Colonic mucosa (tissue), 4 donors: ENCODE results near the gene PARL. TPM values are rescaled to one million over a fixed set of nuclear protein-coding genes. Genes with fewer than 3 reads are reported as not detected.

Experiments used
- DNase-seq: peaks from one replicate; pipeline ENCODE4 v3.0.0-alpha.2; 2020
- H3K27ac ChIP-seq: fragments of 200-600 bp; one replicate; pipeline ENCODE4 v1.8.0; 2021
- H3K27me3 ChIP-seq: fragments of 200-600 bp; one replicate; pipeline ENCODE4 v1.8.0; 2021
- H3K36me3 ChIP-seq: fragments of 200-600 bp; one replicate; pipeline ENCODE4 v1.8.0; 2021
- H3K4me1 ChIP-seq: fragments of 200-600 bp; one replicate; pipeline ENCODE4 v1.8.0; 2021; ENCODE audit warnings: mild to moderate bottlenecking
- H3K4me3 ChIP-seq: fragments of 200-600 bp; one replicate; pipeline ENCODE4 v1.8.0; 2021
- H3K9ac ChIP-seq, 2 donors: one replicate each; pipeline ENCODE4 v1.7.0; 2013; ENCODE audit warnings: control low read depth in 2 of 2, low read depth in 2 of 2, low read length in 2 of 2
- H3K9me3 ChIP-seq: fragments of 200-600 bp; one replicate; pipeline ENCODE4 v1.8.0; 2021
- CTCF ChIP-seq: fragments of 200-600 bp; IDR thresholded peaks from one replicate; pipeline ENCODE4 v1.8.0; 2022; ENCODE audit warnings: antibody characterized with exemption, mild to moderate bottlenecking
- intact Hi-C: fragments of 100-400 bp; cut with DNase I; formaldehyde crosslinking; loops from one replicate; pipeline ENCODE4 v1.14.1; 2022
- total RNA-seq, 2 donors: library from RNA; stranded (reverse); fragmentation: NEBNext Ultra II Directional in 1 of 2; extraction: Animal tissue kit (Norgen Biotek cat#: 25700) in 1 of 2; gene quantifications; one replicate each; pipeline ENCODE4 v1.2.1, GENCODE V29; 2021
- donor health status: healthy.
- donor health status: DM: no; HTN: no; CAD: no.
- donor health status: DM: no; HTN: no; CAD: no.

The PARL gene
- total RNA-seq, 2 donors from 2014 or later: 64.8 to 67.9 TPM

- H3K36me3 ChIP-seq: no peaks in the 10 kb centered on the region
- intact Hi-C loops: loop anchor here (2.0 kb wide), 1 partner anchor 112 kb away; the partner anchor contains the start of gene ABCC5
- DNase-seq: no peak
- H3K4me3 ChIP-seq: no peak overlapping the region
- H3K9me3 ChIP-seq: no peaks in the 10 kb centered on the region
- TF ChIP-seq CTCF: no peak
- no peak overlapping the region for H3K9ac ChIP-seq
- no peaks in the 10 kb centered on the region for H3K27me3 ChIP-seq
- H3K4me1 ChIP-seq: no peaks in the 10 kb centered on the region
- no peak overlapping the region for H3K27ac ChIP-seq
Measured at GRCh38 chr3:183904833-183905780, 20.4 kb upstream of the PARL start.

- DNase-seq: no peak
- no peak overlapping the region for H3K27ac ChIP-seq
- H3K4me3 ChIP-seq: no peak overlapping the region
- no peak for TF ChIP-seq CTCF
- H3K4me1 ChIP-seq: no peaks in the 10 kb centered on the region
- H3K27me3 ChIP-seq: no peaks in the 10 kb centered on the region
- intact Hi-C loops: loop anchor here (5.0 to 10.0 kb wide), 3 partner anchors 257 to 394 kb away; partner anchors contain the start of gene DVL3
- H3K36me3 ChIP-seq: no peaks in the 10 kb centered on the region
- H3K9ac ChIP-seq: no peak overlapping the region
- no peaks in the 10 kb centered on the region for H3K9me3 ChIP-seq
Measured at GRCh38 chr3:183898028-183898431, 13.3 kb upstream of the PARL start.

- Histone ChIP-seq H3K4me3 (no peak overlapping the region), H3K36me3 (no peaks in the 10 kb centered on the region), H3K27me3 (no peaks in the 10 kb centered on the region), H3K4me1 (no peaks in the 10 kb centered on the region), H3K27ac (no peak overlapping the region), H3K9ac (no peak overlapping the region), H3K9me3 (no peaks in the 10 kb centered on the region)
- TF ChIP-seq CTCF: no peak
- intact Hi-C loops: loop anchor here (5.0 to 10.0 kb wide), 3 partner anchors 257 to 395 kb away; partner anchors contain the start of gene DVL3
- DNase-seq: no peak
Measured at GRCh38 chr3:183897606-183898005, 12.9 kb upstream of the PARL start.

GRCh38 chr3:183896610-183897009 is 11.9 kb upstream of the PARL start:
- intact Hi-C loops: loop anchor here (5.0 to 10.0 kb wide), 3 partner anchors 258 to 396 kb away; partner anchors contain the start of gene DVL3
- no peak for DNase-seq
- H3K27me3 ChIP-seq: no peaks in the 10 kb centered on the region
- H3K27ac ChIP-seq: no peak overlapping the region
- no peaks in the 10 kb centered on the region for H3K4me1 ChIP-seq
- no peaks in the 10 kb centered on the region for H3K36me3 ChIP-seq
- no peaks in the 10 kb centered on the region for H3K9me3 ChIP-seq
- no peak overlapping the region for H3K4me3 ChIP-seq
- TF ChIP-seq CTCF: no peak
- no peak overlapping the region for H3K9ac ChIP-seq

- no peak for DNase-seq
- no peak overlapping the region for H3K4me3 ChIP-seq
- H3K27me3 ChIP-seq: no peaks in the 10 kb centered on the region
- no peaks in the 10 kb centered on the region for H3K9me3 ChIP-seq
- intact Hi-C loops: loop anchor here (5.0 to 10.0 kb wide), 3 partner anchors 259 to 396 kb away; partner anchors contain the start of gene DVL3
- no peak overlapping the region for H3K9ac ChIP-seq
- H3K36me3 ChIP-seq: no peaks in the 10 kb centered on the region
- no peak for TF ChIP-seq CTCF
- H3K27ac ChIP-seq: no peak overlapping the region
- H3K4me1 ChIP-seq: no peaks in the 10 kb centered on the region
Measured at GRCh38 chr3:183896184-183896583, 11.5 kb upstream of the PARL start.
